Brain microvascular endothelial cell (primary cell): Measurements from ENCODE around the gene ZDHHC17.

Experiments used
- DNase-seq: peaks from one replicate; pipeline ENCODE4 v3.0.0-alpha.2; 2020
- H3K27ac ChIP-seq: fragments of 250-450 bp; sonication (Bioruptor Pico); 2 replicates; pipeline ENCODE4 v1.5.1; 2020; ENCODE audit warnings: mild to moderate bottlenecking, moderate library complexity
- H3K27me3 ChIP-seq: fragments of 250-450 bp; sonication (Bioruptor Pico); replicated peaks from 2 replicates; pipeline ENCODE4 v1.5.1; 2020; ENCODE audit warnings: mild to moderate bottlenecking
- H3K36me3 ChIP-seq: fragments of 250-450 bp; sonication (Bioruptor Pico); replicated peaks from 2 replicates; pipeline ENCODE4 v1.5.1; 2020; ENCODE audit warnings: mild to moderate bottlenecking
- H3K4me3 ChIP-seq: 2 replicates; pipeline ENCODE4 v1.5.1; 2011; ENCODE audit warnings: low read depth, mild to moderate bottlenecking, control low read depth, low read length, moderate library complexity
- in situ Hi-C: cut with HindIII; loops from 2 replicates; pipeline ENCODE4 v1.10.0; 2017; ENCODE audit warnings: low sequenced_read_pairs, low pct_ligation_motif_present
- TF ChIP-seq, protein P1 (sequence below): IDR thresholded peaks from 2 replicates; pipeline ENCODE4 v1.5.1; 2011; ENCODE audit warnings: low read depth, mild to moderate bottlenecking, moderate library complexity, low read length, control low read depth, inconsistent platforms; ENCODE audit errors: missing control alignments

The ZDHHC17 gene

DNA sequence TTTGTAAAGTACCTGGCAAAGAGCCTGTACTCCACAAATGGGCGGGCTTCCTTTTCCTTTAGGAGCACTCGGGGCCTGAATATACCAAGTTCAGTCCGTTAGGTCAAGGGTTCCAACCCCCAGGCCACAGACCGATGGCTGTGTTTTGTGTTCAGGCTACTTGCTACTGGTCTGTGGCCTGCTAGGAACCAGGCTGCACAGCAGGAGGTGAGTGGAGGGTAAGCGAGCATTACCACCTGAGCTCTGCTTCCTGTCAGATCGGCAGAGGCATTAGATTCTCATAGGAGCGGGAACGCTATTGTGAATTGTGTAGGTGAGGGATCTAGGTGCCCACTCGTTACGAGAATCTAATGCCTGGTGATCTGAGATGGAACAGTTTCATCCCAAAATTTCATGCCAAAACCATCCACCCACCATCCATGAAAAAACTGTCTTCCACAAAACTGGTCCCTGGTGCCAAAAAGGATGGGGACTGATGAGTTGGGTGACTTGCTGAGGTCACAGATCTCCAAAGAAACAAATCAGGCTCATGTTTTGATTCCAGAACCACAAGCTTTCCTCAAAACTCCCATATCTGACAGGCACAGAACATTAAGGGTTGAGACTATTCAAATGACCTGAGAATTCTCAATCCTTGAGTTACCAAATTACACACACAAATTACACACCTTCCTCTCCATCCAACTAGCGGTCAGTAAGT, 110.7 kb downstream of the ZDHHC17 start:
- TF ChIP-seq, protein P1, sequence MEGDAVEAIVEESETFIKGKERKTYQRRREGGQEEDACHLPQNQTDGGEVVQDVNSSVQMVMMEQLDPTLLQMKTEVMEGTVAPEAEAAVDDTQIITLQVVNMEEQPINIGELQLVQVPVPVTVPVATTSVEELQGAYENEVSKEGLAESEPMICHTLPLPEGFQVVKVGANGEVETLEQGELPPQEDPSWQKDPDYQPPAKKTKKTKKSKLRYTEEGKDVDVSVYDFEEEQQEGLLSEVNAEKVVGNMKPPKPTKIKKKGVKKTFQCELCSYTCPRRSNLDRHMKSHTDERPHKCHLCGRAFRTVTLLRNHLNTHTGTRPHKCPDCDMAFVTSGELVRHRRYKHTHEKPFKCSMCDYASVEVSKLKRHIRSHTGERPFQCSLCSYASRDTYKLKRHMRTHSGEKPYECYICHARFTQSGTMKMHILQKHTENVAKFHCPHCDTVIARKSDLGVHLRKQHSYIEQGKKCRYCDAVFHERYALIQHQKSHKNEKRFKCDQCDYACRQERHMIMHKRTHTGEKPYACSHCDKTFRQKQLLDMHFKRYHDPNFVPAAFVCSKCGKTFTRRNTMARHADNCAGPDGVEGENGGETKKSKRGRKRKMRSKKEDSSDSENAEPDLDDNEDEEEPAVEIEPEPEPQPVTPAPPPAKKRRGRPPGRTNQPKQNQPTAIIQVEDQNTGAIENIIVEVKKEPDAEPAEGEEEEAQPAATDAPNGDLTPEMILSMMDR = no peak
- Histone ChIP-seq H3K36me3 (no peaks in the 10 kb centered on the region), H3K4me3 (no peak overlapping the region), H3K27me3 (no peaks in the 10 kb centered on the region), H3K27ac (no peak overlapping the region)
- DNase-seq = no peak
- in situ Hi-C loops = no loop called here

DNA sequence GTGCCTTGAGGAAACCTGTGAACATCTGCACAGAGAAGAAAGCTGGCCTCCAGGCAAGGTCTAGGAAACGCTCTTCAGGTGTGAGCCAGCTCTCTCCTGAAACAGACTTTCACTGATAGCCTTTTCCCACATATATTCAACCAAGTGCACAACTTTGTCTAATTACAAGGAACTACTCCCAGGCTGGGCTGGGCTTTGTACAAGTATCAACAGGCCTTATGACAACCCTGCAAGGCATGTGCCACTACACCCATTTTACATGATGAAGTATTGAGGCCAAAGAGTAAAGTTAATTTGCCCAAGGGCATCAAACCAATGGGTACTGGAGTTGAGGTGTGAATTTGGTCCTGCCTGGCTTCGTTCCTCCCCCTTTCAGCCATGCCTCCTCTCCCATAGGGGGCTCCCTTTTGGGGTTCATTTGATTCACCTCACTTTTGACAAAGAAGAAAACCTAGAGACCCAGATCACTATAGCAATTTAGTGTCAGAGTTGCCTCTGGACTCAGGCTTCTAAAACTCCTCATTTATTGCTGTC, 112.8 kb downstream of the ZDHHC17 start:
- no peak overlapping the region for H3K4me3 ChIP-seq
- H3K27me3 ChIP-seq = no peaks in the 10 kb centered on the region
- no peak for DNase-seq
- H3K27ac ChIP-seq = no peak overlapping the region
- in situ Hi-C loops = no loop called here
- TF ChIP-seq, protein P1 = peak; percentile 7
- H3K36me3 ChIP-seq = no peaks in the 10 kb centered on the region

DNA sequence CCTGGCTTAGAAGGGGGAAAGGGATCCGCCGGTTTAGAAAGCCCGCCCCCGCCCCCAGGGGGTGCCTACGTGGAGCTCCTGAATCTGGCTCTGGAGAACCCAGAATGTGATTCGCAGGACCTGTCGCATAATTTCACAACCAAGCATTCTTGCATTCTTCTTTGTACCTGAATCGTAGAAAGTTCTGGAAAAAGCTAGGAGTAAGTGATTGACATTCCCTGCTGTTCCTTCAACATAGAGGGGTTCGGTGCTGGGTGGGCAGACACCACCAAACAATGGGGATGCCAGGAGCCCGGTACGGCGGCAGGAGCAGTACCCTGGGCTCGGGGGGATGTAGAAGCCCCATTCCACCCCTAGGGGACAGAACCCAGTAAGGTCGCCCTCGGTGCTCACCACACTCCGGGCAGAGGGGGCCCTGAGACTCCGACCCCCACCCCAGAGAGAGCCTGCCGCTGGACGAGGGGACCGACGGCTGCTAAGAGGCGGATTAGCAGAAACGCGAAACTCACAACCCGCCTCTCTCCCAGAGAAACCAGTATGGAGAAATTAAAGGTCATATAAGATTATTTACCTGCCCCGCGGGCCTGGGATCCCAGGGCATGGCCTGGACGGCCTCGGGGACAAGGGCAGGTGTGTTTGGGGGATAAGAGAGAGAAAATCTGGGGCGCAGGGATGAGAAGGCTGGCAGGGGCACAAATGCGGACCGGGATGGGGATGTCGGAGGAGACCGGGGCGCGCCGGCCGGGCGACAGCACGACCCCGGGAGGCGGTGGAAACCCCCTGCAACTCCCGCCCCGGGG, 114.4 kb downstream of the ZDHHC17 start:
- no peak overlapping the region for H3K27ac ChIP-seq
- H3K4me3 ChIP-seq = peak overlapping the region; percentile 77
- no peak for DNase-seq
- no peaks in the 10 kb centered on the region for H3K27me3 ChIP-seq
- in situ Hi-C loops = no loop called here
- TF ChIP-seq, protein P1 = peak; percentile 28
- no peaks in the 10 kb centered on the region for H3K36me3 ChIP-seq

DNA sequence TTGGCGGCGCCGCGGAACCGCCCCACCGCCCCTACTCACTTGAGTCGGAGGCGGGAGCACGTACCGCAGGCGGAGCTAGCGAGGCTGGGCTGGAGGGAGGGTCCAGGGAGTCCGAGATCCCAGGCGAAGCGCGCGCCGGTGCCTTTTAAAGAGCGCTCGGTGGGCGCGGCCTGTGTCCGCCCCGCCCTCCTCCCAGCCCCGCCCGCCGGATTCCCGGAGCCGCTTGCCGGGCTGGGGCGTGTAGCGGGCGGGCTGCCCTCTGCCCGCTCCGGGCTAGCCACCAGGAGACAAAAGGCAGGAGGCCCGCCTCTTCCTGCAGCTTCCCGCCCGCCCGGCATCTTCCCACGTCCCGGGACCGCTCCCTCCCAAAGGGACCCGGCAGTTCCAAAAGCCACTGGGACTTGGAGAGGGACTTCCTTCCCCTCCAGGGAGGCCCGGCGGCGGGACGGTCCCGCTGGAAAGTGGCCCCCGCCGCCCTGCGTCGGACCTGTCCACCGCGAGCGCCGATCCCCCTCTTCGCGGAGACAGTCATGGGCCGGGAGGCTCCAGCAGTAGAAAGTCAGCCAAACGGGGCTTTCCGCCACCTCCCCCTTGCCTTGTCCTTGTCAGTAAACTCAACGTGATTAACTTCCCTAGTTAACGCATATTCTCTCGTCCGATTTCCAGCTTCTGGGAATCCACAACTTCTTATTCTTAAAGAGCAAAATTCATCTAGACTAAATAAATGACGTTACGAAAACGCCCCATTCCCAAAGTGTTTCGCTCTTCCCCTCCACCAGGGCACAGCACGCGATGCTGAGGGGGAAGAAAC, 115.2 kb downstream of the ZDHHC17 start, which contains the start of gene CSRP2:
Gene CSRP2, minus strand, starts transcription at position 121 of the 811 bp plus-strand sequence. CDS start 12,759 bp downstream, outside the sequence.
- in situ Hi-C loops = no loop called here
- TF ChIP-seq, protein P1 = peak; percentile 56
- Histone ChIP-seq H3K27me3 (no peaks in the 10 kb centered on the region), H3K4me3 (peak within 1 kb of the TSS; percentile 77), H3K36me3 (no peaks in the 10 kb centered on the region), H3K27ac (peak within 1 kb of the TSS; percentile 70)
- DNase-seq = peak; percentile 66

DNA sequence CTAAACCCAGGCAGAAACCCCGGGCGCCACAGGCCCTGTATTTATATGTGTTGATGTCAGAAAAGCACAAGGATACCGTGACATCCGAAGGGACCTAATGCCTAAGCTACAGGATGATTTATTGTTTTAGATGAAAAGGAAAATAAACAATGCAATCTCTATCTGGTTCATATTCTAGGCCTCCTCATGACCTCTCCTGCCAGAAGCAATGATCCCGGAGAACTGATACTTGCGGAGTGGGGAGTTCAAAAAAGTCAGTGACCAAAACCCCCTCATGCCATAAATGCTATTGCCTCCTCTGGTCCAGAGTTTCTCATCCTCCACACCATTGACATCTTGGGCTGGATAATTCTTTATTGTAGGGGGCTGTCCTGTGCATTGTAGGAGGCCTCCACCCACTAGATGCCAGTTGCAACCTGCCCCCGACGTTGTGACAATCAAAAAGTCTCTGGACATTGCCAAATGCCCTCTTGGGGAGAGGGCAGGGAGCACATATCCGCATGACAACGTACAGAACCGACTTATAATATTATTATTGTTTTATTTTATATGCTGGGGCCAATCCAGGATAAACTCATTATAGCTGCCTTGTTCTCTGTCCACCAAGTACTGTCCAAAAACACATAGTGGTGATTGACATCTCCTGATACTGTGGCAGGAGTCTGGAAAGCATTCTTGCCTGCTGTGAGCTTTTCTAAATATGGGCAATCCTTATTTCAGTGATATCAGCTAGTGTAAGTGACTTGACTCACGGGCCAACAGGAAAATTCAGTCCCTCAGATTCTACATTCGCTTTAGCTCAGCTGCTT, 116.0 kb downstream of the ZDHHC17 start:
- H3K27ac ChIP-seq = peak overlapping the region; percentile 70
- in situ Hi-C loops = no loop called here
- TF ChIP-seq, protein P1 = no peak
- H3K4me3 ChIP-seq = peak overlapping the region; percentile 77
- no peaks in the 10 kb centered on the region for H3K36me3 ChIP-seq
- DNase-seq = peak; percentile 45
- H3K27me3 ChIP-seq = no peaks in the 10 kb centered on the region
